PC-9 (cell line): ENCODE results near the gene NKAIN1. TPM values are rescaled to one million over a fixed set of nuclear protein-coding genes. Genes with fewer than 3 reads are reported as not detected.

ENCODE experiments used
- BruUV-seq: library from RNA; stranded (reverse); fragments of 400-500 nt; replicated peaks from 2 replicates; lab custom pipeline; 2021; lab: Mats Ljungman, UMichigan
- CTCF ChIA-PET: fragments of 300-600 bp; sonication (Branson Sonifier 250); formaldehyde crosslinking; loops from one replicate; lab custom pipeline; 2022; ENCODE audit warnings: antibody characterized with exemption; lab: Charles Lee
- POLR2A ChIA-PET: fragments of 300-600 bp; sonication (Branson Sonifier 250); formaldehyde crosslinking; loops from one replicate; lab custom pipeline; 2022; ENCODE audit warnings: antibody characterized with exemption; ENCODE audit not compliant: unreplicated experiment; lab: Charles Lee
- DNase-seq, 2 experiments: peaks; one replicate each; pipeline versions ENCODE4 v3.0.0 to v3.0.0-alpha.2; 2015 to 2022; ENCODE audit warnings: mixed read lengths in 1 of 2
- H2AFZ ChIP-seq: fragments of 200-600 bp; sonication (generic); 2 replicates; pipeline ENCODE4 v1.8.1; 2017; ENCODE audit warnings: antibody characterized with exemption
- H3F3A ChIP-seq: fragments of 200-600 bp; sonication (generic); 2 replicates; pipeline ENCODE4 v1.8.1; 2017; ENCODE audit warnings: antibody characterized with exemption, mild to moderate bottlenecking, low read depth; ENCODE audit not compliant: insufficient read depth
- H3K27ac ChIP-seq: fragments of 200-600 bp; sonication (generic); 2 replicates; pipeline ENCODE4 v1.6.1; 2016; ENCODE audit warnings: mixed run types
- H3K27me3 ChIP-seq: fragments of 200-600 bp; sonication (generic); 2 replicates; pipeline ENCODE4 v1.6.1; 2016; ENCODE audit warnings: low read depth, mixed run types; ENCODE audit not compliant: insufficient read depth
- H3K36me3 ChIP-seq: fragments of 200-600 bp; sonication (generic); 2 replicates; pipeline ENCODE4 v1.6.1; 2016; ENCODE audit warnings: low read depth, mixed run types
- H3K4me1 ChIP-seq: fragments of 200-600 bp; sonication (generic); replicated peaks from 2 replicates; pipeline ENCODE4 v1.6.1; 2016; ENCODE audit warnings: mixed run types; ENCODE audit not compliant: insufficient read depth
- H3K4me2 ChIP-seq: fragments of 200-600 bp; sonication (generic); 2 replicates; pipeline ENCODE4 v1.6.1; 2017; ENCODE audit warnings: mixed run types
- H3K4me3 ChIP-seq: fragments of 200-600 bp; sonication (generic); 2 replicates; pipeline ENCODE4 v1.6.1; 2016; ENCODE audit warnings: mixed run types
- H3K79me2 ChIP-seq: fragments of 200-600 bp; sonication (generic); 2 replicates; pipeline ENCODE4 v1.6.1; 2017; ENCODE audit warnings: low read depth, mixed run types
- H3K9me2 ChIP-seq: fragments of 200-600 bp; sonication (generic); 2 replicates; pipeline ENCODE4 v1.8.1; 2017; ENCODE audit warnings: mild to moderate bottlenecking; ENCODE audit not compliant: insufficient read depth
- H3K9me3 ChIP-seq: fragments of 200-600 bp; sonication (generic); 2 replicates; pipeline ENCODE4 v1.8.1; 2016; ENCODE audit warnings: low read depth; ENCODE audit not compliant: insufficient read depth
- H4K20me1 ChIP-seq: fragments of 200-600 bp; sonication (generic); 2 replicates; pipeline ENCODE4 v1.8.1; 2017; ENCODE audit not compliant: insufficient read depth
- CTCF ChIP-seq: fragments of 200-600 bp; sonication (generic); conservative IDR thresholded peaks from 2 replicates; pipeline ENCODE4 v1.6.1; 2017; ENCODE audit warnings: mixed run types, antibody characterized with exemption, mild to moderate bottlenecking, moderate library complexity
- EZH2 ChIP-seq: fragments of 200-600 bp; sonication (generic); IDR thresholded peaks from 2 replicates; pipeline ENCODE4 v1.8.0; 2017; ENCODE audit warnings: antibody characterized with exemption, low read depth
- intact Hi-C: fragments of 100-400 bp; cut with micrococcal nuclease; formaldehyde crosslinking; loops from one replicate; pipeline ENCODE4 v1.10.0; 2022; ENCODE audit not compliant: unreplicated experiment
- total RNA-seq: library from RNA; stranded (reverse); gene quantifications from 2 replicates; pipeline ENCODE4 v1.2.3, GENCODE V29; 2021

The NKAIN1 gene
- total RNA-seq, 1 experiment from 2014 or later, result 0.96 TPM

DNA sequence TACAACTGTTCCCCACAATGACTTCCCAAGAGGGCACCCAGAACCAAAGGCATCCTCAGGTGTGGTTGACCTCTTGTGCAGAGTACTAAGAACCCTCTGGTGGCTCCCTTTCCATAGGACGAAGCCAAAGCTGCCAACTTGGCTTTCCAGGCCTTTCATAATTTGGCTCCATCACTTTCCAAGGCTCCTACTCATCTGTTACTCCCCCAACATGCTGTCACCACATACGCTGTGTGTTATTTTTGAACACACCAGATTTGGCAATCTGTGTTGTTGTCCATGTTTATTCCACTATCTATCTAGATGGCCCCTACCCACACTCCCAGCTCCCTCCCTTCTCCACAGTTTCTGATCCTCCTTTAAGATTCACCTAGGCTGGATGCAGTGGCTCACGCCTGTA, 10.2 kb upstream of the NKAIN1 start:
- Histone ChIP-seq H3K79me2 (no peaks in the 10 kb centered on the region), H4K20me1 (no peaks in the 10 kb centered on the region), H3K4me2 (no peak overlapping the region), H3K27me3 (no peaks in the 10 kb centered on the region), H3K36me3 (no peaks in the 10 kb centered on the region), H3K4me3 (no peak overlapping the region), H3K9me3 (no peaks in the 10 kb centered on the region), H3K9me2 (no peaks in the 10 kb centered on the region), H3F3A (no peaks in the 10 kb centered on the region), H3K4me1 (no peaks in the 10 kb centered on the region), H3K27ac (no peak overlapping the region), H2AFZ (no peak overlapping the region)
- POLR2A ChIA-PET, result no interaction called here
- no peak for DNase-seq
- no peak for TF ChIP-seq CTCF
- no peak for TF ChIP-seq EZH2
- intact Hi-C loops, result no loop called here
- CTCF ChIA-PET, result interaction anchor here (0.6 kb wide), 1 partner anchor 68 kb away, joined by 17 read pairs; no protein-coding TSS in a partner anchor
- BruUV-seq, result no TSS peak

GRCh38 chr1:31248276-31248675, 8.6 kb upstream of the NKAIN1 start:
- H4K20me1 ChIP-seq, result no peaks in the 10 kb centered on the region
- no peaks in the 10 kb centered on the region for H3K36me3 ChIP-seq
- ChIA-PET POLR2A (interaction anchor here (0.6 kb wide), 1 partner anchor 63 kb away, joined by 3 read pairs; no protein-coding TSS in a partner anchor), CTCF (no interaction called here)
- no peaks in the 10 kb centered on the region for H3K27me3 ChIP-seq
- H3K27ac ChIP-seq, result no peak overlapping the region
- no peaks in the 10 kb centered on the region for H3K4me1 ChIP-seq
- BruUV-seq, result no TSS peak
- H3K4me2 ChIP-seq, result no peak overlapping the region
- no peak for TF ChIP-seq CTCF
- no peak for TF ChIP-seq EZH2
- H3F3A ChIP-seq, result no peaks in the 10 kb centered on the region
- no peaks in the 10 kb centered on the region for H3K9me3 ChIP-seq
- intact Hi-C loops, result no loop called here
- DNase-seq, result no peak
- H3K4me3 ChIP-seq, result no peak overlapping the region
- H3K9me2 ChIP-seq, result no peaks in the 10 kb centered on the region
- H3K79me2 ChIP-seq, result no peaks in the 10 kb centered on the region
- H2AFZ ChIP-seq, result no peak overlapping the region

DNA sequence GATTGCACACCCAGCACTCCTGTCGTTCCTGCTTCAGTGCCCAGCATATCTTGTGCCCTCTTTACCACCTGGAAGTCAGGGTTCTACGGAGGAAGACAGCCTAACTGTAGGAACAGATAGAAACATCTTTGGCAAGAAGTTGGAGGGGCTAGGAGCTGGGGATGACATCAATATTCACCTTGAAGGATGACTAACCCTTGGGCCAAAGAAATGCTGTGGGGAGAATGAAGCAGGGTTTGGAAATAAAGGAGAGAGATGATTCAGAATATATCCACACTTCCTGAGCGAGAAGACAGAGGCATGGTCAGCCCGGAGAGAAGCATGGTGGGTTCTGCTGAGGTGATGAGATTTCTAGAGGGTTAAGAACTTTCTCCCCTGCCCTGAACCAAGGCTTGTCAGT, 4.6 kb upstream of the NKAIN1 start:
- Histone ChIP-seq H3K9me3 (no peaks in the 10 kb centered on the region), H3K4me2 (no peak overlapping the region), H2AFZ (no peak overlapping the region), H3K27ac (no peak overlapping the region), H3F3A (no peaks in the 10 kb centered on the region), H3K9me2 (no peaks in the 10 kb centered on the region), H4K20me1 (no peaks in the 10 kb centered on the region), H3K4me1 (no peaks in the 10 kb centered on the region), H3K4me3 (no peak overlapping the region), H3K79me2 (no peaks in the 10 kb centered on the region), H3K27me3 (peaks cover 14% of the 10 kb centered on the region; the same call in 1 of the 2 replicates), H3K36me3 (no peaks in the 10 kb centered on the region)
- BruUV-seq, result no TSS peak
- ChIA-PET CTCF (no interaction called here), POLR2A (interaction anchor here (0.5 kb wide), 1 partner anchor 1084 kb away, joined by 4 read pairs; no protein-coding TSS in a partner anchor)
- TF ChIP-seq EZH2, result no peak
- intact Hi-C loops, result no loop called here
- no peak for DNase-seq
